PC-3 (cell line): Measurements from ENCODE around the gene NIN.

Experiments used
- EZH2 ChIP-seq: fragments of 300-600 bp; sonication (generic); IDR thresholded peaks from one replicate; pipeline ENCODE4 v1.6.1; 2017; ENCODE audit warnings: antibody characterized with exemption, mild to moderate bottlenecking, low read length; ENCODE audit not compliant: unreplicated experiment
- EZH2phosphoT487 ChIP-seq: fragments of 300-600 bp; sonication (generic); IDR thresholded peaks from 2 replicates; pipeline ENCODE4 v1.6.1; 2018; ENCODE audit warnings: mild to moderate bottlenecking, antibody characterized with exemption, low read length, borderline replicate concordance
- TF ChIP-seq, protein P1 (sequence below): fragments of 300-600 bp; sonication (generic); conservative IDR thresholded peaks from 2 replicates; pipeline ENCODE4 v1.5.1; 2017; ENCODE audit warnings: antibody characterized with exemption, low read depth, mild to moderate bottlenecking, low read length

DNA sequence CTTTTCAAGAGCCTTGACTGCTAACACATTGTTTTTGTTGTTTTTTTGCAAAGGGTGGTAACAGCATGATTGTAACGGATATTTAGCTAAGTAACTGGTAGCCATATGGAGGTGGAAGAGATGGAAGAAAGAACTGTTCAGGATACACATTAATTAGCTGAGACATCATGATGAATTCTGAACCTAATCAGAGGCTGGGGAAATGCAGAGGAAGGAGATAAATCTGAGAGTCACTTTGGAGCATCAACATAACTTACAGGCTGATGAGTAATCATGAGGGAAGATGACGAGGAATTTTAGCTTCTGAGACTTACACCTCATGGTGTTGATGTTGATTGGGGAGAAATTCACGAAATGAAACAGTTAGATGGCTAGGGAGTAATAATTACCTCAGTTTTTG, 62.3 kb downstream of the NIN start:
- TF ChIP-seq, protein P1, sequence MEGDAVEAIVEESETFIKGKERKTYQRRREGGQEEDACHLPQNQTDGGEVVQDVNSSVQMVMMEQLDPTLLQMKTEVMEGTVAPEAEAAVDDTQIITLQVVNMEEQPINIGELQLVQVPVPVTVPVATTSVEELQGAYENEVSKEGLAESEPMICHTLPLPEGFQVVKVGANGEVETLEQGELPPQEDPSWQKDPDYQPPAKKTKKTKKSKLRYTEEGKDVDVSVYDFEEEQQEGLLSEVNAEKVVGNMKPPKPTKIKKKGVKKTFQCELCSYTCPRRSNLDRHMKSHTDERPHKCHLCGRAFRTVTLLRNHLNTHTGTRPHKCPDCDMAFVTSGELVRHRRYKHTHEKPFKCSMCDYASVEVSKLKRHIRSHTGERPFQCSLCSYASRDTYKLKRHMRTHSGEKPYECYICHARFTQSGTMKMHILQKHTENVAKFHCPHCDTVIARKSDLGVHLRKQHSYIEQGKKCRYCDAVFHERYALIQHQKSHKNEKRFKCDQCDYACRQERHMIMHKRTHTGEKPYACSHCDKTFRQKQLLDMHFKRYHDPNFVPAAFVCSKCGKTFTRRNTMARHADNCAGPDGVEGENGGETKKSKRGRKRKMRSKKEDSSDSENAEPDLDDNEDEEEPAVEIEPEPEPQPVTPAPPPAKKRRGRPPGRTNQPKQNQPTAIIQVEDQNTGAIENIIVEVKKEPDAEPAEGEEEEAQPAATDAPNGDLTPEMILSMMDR, result no peak
- TF ChIP-seq EZH2 (no peak), EZH2phosphoT487 (no peak)
